GM21737 (cell line): ENCODE results near the gene ANO1.
"Not testable (repeated sequence)": the region's sequence is repeated elsewhere in the genome, so short reads cannot be mapped to it uniquely, and the experiment has no call there.

Experiments
- ATAC-seq: cut with Tn5 transposase; IDR thresholded peaks from one replicate; pipeline ENCODE4 v1.9.1; 2021; ENCODE audit warnings: mild to moderate bottlenecking, moderate library complexity; ENCODE audit not compliant: unreplicated experiment

The ANO1 gene

DNA sequence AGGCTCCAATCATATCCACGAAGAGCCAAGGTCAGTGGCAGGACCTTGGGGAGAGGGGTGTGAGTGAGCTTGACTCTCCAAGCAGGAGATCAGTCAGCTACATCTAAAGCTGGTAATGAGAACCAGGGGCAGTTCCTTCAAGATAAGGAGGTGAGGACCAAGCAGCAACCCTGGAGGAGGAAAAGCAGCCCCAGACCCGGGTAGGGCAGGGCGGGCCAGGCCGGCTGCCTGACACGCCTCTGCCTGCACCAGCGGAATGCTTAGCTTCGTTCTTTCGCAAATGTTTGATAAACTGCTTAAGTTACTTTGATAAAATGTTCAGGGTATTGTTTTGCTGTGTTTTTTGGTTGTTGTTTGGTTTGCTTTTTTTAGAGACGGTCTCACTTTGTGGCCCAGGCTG is 106.3 kb downstream of the ANO1 start:
- no peak for ATAC-seq

DNA sequence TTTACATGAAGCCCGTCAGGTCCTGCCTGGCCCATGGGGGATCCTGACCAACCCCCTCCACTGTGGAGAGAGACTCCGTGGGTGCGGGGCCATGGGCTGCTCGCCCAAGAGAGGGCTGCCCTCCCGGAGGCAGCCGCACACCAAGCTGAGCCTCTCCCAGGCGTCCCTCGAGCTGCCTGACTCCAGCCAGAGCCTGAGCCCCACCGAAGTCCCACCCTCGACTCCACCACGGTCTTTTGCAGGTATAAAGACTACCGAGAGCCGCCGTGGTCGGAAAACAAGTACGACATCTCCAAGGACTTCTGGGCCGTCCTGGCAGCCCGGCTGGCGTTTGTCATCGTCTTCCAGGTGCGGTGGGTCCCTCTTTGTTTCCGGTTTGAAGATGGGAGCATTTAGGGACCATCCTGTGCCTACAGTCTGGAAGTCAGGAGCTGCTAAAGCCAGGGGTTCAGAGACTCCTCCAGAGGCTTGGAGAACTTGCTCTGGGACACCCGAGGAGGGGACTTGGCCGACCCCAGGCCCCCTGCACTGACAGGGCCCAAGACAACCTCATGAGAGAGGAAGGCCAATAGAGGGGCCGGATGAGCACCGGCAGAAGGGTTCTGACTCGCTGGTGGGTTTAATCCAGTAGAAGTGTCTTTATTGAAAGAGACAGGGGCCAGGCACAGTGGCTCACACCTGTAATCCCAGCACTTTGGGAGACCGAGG is 107.4 kb downstream of the ANO1 start:
- no peak for ATAC-seq

DNA sequence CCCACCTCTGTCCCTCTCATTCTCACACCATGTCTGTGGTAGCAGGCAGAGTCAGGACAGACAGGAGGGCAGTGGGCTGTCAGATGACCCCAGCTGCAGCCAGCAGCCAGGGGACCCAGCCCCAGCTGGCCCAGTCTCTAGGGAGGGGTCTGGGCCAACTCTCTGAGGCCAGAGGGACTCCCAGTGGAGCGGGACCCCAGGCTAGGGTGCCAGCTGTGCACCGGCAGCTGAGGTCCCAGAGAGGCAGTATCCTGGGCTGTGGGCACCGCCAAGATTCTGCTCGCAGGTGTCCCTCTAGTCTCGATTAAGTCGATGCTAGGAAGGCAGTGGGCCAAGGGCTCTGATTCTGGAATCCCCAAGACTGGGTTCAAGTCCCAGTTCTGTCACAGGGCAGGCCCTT is 108.3 kb downstream of the ANO1 start:
- ATAC-seq, result no peak

DNA sequence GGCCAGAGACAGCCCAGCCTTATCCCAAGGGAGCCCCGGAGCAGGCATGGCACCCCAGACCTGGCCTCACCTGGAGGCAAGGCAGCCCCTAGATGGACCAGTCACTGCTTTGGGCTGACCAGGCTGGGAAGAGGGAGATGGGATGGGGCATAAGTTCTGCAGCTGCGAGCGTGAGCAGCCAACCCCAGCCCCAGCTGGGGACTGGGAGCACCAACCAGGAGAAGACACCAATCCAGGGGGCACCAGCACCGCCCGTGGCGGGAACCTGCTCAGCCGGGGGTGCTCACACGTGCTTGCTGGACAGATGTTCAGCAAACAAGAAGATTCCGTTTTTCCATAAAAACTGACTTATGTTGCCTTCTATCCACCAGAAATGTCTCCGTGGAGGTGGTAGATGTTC is 108.8 kb downstream of the ANO1 start:
- ATAC-seq, result no peak

DNA sequence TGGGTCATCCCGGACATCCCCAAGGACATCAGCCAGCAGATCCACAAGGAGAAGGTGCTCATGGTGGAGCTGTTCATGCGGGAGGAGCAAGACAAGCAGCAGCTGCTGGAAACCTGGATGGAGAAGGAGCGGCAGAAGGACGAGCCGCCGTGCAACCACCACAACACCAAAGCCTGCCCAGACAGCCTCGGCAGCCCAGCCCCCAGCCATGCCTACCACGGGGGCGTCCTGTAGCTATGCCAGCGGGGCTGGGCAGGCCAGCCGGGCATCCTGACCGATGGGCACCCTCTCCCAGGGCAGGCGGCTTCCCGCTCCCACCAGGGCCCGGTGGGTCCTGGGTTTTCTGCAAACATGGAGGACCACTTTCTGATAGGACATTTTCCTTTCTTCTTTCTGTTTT is 109.7 kb downstream of the ANO1 start:
- no peak for ATAC-seq

DNA sequence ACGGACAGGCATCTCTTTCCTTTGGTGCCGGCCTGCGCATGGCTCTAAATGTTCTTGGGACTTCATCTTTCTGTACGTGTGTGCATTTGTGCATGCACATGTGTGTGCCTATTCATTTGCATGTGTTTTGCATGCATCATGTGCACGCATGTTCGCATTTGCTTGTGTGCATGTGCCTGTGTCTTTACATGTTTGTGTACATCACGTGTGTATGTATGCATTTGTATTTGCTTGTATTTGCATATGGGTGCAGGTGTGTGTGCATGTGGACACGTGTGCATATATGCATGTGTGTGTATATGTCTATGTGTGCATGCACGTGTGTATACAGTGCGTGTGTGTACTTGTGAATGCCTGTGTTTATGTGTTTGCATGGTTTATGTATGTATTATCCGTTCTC is 111.5 kb downstream of the ANO1 start:
- ATAC-seq, result no peak

DNA sequence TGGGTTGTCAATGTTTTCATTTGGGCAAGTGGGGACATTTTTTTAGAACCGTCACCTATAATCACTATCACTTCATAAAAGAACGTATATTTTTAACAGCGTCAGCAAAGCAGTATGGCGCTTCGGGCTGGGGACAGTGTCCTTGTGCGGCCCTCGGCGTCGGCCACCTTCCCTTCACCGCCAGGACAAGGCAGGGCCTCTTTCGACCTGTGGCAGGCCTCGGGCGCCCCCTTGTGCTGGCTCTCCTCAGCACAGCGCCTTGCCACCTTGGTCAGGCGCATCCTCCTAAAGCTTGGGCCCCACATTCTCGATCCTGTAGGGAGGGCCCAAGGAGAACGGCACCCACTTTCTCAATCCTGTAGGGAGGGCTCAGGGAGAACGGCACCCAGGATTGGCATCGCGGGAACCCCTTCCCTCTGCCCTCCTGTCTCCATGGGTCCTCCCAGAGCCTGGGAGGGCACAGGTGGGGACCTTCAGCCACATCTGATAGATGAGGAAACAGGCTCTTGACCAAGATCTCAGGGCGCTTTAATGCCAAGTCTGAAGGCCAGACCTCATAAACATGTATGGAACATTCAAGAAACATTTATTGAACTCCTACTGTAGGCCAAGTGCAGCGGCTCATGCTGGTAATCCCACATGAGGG is 113.5 kb downstream of the ANO1 start:
- ATAC-seq, result no peak

DNA sequence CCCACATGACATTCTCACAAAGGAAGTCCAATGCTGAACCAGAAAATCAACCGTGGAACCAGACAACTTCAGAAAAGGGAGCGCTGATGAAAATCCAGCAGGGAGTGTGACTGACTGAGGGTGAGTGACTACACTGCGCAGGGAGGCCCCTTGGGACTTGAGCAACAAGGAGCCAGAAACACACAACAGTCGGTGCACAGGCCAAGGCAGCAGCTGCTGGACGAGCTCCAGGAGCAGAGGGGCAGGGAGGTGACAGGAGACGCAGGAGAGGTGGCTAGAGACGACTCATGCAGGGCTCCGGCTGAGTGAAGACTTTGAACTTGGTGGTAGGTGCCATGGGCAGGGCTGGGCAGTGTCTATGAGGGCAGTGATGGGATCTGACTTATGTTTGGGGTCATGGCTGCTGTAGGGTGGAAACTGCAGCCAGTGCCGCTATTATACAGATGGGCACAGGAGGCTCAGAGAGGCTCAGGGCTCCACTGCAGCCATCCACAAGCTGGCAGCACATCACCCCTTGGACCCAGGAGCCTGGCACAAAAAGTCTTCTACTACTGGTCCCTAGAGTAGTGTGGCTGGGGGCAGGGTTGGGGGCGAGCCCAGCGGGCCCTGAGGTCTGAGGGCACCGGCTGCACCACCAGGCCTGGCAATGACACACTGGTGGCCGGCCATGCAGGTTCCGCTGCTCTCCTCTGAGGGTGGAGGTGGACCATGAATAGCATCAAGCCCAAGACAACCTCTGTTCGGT is 114.7 kb downstream of the ANO1 start:
- ATAC-seq, result no peak

DNA sequence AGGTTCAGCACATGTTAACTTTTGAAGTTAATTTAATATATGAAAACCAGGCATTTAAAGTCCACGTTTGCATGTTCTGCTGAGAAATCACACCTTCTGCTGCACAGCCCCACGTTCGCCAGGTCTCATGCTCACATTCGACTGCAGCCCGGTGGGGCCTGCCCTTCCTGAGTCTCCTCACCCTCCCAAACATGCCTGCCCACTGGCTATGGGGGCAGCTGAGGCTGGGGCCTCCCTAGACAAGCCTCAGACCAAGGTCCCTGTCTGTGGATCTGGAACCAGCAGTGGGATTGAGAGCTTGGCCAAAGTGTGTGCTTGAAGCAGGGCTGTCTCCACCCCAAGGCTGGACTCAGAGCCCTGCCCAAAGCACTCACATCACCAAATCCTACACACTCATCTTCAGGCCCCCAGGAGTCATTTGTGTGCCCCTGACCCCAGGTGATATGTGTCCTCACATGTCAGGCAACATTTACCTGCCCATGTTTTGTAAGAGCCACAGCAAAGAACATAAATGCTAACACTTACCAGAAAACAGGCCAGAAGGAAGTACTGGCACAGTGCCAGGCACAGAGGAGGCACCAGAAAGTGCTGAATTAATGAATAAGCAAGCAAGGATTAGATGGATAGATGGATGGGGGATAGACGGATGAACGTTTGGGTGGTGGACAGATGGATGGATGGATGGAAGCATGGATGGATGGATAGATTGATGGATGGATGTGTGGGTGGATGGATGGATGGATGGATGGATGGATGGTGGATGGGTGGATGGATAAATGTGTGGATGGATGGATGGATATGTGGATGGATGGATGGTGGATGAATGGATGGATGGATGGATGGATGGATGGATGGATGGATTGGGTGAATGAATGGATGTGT is 115.5 kb downstream of the ANO1 start:
- ATAC-seq, result no peak

DNA sequence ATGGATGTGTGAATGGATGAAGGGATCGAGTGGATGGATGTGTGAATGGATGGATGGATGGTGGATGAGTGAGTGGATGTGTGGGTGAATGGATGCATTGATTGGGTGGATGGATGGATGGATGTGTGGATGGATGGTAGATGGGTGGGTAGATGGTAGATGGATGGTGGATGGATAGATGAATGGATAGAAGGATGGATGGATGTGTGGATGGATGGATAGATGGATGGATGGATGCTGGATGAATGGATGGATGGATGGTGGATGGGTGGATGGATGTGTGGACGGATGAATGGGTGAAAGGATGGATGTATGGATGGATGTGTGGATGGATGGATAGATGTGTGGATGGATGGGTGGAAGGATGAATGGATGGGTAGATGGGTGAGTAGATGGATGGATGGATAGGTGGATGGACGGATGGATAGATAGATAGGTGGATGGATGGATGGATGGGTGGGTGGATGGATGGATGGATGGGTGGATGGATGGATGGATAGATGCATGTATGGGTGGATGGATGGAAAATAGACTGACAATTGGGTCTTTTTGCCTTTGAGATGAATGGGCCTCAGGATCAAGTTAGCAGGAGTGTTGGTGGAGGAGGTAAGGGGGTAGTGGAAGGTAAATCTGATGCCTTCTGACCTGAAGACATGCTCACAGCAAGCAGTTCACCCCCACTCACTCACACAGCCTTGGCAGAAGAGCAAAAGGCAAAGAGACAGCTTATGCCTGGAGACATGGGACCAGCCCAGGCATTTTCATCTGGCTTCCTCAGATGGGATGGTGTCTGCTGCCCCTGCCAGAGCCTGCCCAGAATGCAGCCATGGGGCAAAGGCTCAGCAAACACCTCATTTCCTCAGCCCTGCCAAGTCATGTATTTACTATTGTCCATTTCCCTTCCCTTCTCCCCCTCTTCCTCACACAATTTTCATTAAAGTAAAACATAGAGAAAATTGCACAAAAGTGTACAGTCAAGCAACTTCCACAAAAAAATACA is 117.0 kb downstream of the ANO1 start:
- ATAC-seq, result no peak

DNA sequence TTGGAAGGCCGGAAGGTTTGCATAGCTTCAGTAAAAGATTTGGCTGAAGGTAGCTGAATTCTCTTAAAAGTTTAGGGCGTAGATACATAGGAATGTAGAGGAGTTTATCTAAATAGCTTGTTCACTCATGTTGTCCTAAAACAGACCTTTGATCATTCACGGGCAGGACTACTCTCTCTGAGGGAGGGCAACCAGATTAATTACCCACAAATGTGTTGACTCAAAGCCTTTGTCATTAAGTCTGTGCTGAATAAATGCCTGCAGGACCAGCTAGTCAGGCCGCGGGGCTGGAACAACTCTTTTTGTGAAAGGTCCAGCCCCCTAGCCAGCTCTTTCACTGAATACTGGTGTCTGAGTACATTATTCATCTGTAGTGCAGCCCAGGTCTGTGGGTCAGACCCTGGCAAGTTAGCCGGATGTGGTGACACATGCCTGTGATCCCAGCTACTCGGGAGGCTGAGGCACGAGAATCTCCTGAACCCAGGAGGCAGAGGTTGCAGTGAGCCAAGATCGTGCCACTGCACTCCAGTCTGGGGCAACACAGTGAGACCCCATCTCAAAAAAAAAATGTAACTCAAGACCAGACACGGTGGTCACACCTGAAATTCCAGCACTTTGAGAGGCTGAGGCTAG is 122.2 kb downstream of the ANO1 start:
- no peak for ATAC-seq

DNA sequence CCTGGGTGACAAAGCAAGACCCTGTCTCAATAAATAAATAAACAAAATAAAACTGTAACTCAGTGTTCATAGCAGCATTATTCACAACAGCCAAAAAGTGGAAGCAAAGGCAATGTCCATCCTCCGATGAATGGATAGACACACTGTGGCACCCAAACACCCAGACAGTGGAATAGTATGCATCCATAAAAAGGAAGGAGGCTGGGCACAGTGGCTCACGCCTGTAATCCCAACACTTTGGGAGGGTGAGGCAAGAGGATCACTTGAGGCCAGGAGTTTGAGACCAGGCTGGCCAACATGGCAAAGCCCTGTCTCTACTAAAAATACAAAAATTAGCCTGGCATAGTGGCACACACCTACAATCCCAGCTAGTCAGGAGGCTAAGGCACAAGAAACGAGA is 122.9 kb downstream of the ANO1 start:
- ATAC-seq, result not testable (repeated sequence)

DNA sequence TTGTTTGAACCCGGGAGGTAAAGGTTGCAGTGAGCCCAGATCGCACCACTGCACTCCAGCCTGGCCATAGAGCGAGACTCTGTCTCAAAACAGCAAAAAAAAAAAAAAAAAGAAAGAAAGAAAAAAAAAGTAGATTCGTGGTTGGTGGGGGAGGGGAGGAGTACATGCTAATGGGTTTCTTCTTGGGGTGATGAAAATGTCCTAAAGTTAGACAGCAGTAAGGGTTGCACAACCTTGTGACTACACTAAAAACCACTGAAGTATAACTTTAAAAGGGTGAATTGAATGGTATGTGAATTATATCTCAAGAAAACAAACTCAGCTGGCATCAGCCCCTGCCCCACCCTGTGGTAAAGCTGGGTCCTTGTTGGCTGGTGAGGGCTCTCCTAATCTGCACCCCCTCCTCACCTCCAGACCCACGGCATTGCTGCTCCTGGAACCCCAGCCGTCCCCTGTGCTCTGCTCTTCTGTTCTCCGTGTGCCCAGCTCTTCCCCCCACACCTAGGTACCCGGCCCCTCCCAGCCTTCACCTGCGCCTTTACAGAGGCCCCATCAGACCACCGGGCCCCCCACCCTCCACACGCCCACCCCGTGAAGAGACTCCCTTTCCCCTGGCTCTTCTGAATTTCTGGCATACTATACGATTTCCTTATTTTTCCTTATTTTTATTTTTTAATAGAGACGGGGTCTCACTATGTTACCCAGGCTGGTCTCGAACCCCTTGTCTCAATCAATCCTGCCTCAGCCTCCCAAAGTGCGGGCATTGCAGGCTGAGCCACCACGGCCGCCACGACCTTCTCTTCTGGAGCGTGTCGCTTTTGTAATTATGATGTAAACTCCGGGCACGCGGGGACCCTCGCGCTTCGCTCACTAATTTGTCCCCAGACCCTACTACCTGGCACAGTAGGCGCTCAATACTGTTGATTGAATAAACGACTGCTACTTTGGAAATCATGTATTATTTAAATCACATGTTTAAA is 124.1 kb downstream of the ANO1 start:
- ATAC-seq, result no peak

DNA sequence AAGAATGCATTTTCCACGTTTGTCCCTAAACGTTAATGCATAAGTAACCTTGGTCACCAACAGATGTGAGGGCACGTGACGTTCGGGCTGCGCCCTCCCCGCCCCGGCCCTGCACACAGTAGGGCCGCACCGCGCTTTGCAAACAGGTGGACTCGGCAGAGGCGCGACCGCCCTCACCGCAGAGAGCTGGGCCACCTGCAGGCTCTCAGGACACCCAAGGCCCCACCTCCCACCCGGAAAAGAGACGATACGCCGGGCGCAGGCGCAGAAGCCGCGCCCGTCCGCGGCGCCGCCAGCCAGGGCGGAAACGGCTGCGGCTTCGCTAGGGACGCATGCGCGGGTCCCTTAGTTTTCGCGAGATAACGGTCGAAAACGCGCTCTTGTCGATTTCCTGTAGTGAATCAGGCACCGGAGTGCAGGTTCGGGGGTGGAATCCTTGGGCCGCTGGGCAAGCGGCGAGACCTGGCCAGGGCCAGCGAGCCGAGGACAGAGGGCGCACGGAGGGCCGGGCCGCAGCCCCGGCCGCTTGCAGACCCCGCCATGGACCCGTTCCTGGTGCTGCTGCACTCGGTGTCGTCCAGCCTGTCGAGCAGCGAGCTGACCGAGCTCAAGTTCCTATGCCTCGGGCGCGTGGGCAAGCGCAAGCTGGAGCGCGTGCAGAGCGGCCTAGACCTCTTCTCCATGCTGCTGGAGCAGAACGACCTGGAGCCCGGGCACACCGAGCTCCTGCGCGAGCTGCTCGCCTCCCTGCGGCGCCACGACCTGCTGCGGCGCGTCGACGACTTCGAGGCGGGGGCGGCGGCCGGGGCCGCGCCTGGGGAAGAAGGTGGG is 125.0 kb downstream of the ANO1 start, which contains the start of gene FADD:
FADD (plus strand) TSS at position 377 of the 831 bp plus-strand sequence; CDS start at position 541, 164 bp downstream.
- ATAC-seq, result peak; percentile 68

DNA sequence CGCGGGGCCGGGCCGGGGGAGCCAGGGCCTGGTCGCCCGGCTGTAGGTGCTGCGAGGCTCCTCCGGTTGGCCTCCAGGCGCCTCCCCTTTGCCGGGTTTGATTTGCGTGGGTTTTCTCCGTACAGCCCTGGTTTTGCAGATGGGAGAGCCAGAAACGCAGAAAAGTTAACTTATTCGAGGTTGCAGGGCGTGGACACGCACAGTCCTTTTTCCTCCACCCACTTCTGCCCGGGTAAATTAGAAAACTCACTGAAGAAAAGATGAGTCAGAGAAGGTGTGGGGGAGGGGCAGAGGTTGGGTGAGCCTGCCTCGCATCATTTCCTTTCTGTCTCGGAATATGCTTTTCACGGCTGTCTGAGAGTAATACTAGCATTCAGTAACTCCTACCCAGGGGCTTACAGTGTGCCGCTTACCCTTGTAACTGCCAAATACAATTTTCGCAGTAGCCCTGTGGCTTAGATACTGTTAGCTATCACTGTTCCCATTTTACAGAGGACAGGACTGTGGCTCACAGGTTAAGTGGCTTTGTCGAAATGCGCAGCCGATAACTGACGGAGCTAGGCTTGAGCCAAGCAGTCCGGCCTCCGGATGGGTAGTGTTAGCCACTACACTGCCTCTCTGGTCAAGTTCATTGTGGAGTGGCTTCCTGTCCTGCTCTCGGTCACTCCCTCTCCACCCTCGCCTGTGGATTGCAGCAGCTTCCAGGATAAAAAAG is 125.8 kb downstream of the ANO1 start:
- ATAC-seq, result no peak

DNA sequence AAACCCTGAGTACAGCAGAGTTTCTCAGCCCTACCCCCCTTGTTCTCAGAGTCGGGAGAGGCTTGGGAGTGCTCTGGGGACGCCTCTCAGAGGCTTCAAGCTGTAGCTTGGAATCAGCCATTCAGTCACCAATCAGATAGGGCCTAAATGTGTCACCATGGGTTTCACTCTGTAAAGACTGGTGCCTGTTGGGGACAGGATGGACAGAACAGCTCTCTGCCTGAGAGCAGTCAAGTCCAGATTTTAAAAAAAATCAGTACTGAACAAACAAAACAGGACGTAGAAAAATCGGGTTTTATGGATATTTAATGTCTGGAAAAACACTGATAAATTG is 126.3 kb downstream of the ANO1 start:
- no peak for ATAC-seq
